ENCODE measurements around the gene PARD3.

Gene PARD3

DNA sequence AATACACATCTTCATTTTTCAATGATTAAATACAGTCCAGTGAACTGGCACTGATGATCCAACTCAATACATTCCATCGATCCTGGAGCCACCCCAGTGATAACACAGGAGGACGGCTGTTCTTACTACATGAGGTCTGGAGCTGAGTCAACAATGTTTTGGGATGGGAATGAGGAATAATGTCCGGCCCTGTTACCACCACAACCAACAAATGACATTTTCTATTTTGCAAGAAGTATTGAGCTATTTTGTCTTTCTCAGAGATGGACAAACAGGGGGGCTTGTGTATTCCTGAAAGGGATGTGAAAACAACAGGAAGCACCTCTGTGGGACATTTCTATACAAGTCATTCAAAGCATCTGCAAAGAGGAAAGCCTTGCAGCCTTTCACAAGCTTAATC lies 249.2 kb downstream of the PARD3 start:
- DNase-seq, result no peak

DNA sequence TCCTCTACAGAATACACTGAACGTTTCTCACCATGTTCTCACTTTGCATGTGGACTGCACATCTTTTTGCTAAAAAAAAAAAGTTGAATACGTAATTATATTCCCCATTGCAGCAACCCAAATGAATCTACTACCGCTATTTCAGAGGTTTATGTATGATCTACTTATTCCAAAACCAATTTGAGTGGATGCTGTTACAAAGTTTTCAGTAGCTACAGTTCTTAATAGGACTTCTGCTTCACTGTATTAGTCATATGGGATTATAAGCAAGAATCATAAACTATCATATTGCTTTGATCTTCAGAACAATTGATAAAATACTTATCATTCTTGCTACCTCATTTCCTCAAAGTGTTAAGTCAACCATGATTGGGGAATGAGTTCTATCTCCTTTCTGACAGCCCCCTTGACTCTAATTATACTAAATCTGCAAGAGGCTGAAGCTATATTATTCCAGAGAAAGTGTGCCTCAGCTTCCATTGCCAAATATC lies 257.0 kb downstream of the PARD3 start:
- DNase-seq, result no peak

DNA sequence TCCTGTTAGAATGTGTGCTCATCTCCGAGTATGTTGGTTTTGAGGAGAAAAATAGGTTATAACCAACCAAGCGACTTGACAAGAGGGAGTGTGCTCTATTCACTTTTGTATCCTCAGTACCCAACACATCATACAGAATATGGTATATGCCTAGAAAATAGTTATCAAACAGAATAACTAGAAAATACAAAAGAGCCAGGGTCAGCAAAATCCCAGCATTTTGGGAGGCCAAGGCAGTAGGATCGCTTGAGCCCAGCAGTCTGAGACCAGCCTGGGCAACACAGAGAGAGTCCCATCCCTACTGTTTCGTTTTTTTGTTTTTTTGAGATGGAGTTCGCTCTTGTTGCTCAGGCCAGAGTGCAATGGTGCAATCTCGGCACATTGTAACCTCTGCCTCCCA lies 257.9 kb downstream of the PARD3 start:
- no peak for DNase-seq

DNA sequence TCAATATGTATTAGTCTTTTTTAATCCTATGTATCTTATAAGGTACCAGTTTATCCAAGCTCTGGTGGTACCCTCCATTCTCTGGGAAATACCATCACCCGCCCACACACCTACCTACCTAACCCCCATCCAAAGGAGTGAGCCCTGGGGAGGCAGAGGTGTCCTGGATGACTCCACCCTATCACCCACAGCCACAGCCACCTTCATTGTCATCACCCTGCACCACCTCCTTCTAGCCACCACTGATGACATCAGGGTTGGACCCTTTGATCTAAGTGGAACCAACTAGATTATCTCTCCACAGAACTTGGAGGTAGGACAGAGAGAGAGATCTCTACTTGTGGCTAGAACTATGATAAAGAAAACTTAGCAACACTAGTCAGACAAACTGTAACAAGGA lies 259.4 kb downstream of the PARD3 start:
- no peak for DNase-seq

DNA sequence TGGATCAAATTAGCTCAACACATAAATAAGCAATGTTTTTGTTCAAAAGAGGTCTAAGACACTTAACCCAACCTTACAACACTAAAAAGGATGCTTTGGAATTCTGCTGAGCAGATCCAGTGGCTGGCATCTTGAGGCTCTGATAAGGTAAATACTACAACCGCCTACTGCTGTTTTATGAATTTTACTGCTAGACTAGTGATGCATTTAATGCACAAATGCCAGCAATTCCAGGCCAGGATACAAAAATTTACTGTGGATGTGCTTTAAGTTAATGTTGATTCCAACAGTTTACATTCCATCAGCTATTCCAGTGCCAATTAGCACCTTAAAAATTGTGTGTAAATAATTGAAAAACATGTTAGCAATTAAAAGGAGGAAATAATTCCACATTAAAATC lies 261.3 kb downstream of the PARD3 start:
- DNase-seq, result no peak

DNA sequence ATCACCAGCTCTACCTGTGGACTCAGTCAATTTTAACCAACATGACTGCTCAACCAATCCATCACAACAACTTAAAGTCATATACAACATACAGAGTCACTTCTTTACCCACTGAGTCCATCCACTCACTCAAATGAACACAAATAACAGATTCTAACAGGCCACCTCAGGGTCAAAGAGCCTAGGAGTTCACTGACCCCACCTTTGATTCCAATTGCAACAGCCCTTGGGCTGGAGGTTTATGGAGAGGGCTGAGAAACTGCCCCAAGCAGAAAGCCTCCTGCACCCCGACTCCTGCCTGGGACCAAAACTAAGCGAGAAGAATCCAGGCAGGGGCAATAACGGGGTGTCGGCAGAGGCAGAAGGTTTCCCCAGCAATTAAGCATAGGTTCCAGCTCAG lies 263.8 kb downstream of the PARD3 start:
- no peak for DNase-seq

DNA sequence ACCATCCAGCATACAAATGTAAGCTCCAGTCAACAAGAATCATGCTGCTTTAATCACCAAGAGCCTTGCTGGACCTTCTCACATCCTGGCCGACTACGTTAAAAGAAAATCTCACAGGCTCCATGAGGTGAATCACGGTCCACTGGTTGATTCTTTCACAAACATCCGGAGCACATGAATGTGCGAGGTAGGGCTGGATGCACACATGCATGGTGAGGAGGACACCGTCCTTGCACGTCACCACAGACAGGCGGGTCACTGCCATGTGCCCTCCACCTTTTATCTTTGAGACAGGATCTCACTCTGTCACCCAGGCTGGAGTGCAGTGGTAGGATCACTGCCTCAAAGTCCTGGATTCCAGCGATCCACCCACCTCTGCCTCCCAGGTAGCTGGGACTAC lies 265.1 kb downstream of the PARD3 start:
- no peak for DNase-seq

DNA sequence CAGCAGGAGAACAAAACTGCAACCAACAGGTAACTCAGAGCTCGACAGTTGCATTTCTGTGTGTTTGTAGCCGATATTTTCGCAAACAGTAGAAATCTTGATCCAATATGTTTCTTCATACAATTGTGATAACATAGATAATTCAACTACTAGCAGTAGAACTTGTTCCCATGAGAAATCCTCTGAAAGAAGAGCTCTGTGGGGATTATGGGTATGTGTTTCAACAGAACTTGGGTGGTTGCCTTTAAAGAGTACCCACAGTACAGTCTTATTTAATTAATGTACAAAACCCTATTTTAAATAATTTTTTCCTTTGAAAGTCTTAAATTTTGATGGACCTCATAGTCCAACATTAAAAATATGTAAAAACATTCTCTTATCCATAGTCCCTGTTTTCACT lies 266.1 kb downstream of the PARD3 start:
- DNase-seq, result no peak

DNA sequence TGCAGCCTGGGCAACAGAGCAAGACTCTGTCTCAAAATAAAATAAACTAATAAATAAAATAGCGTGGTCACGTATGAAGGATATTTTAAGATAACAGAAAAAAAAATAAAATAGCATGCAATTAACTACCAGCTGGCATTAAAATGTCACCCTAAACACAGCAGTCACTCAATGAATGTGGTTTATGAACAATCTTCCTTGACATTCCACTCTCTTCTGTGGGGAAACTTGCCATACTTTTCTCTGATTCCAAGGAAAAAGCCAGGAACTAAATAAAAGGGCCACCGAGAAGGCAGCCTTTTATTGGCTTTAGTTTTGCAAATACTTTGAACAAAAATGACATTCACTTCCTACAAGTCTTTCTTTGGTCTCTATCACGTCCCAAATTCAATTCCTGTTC lies 266.6 kb downstream of the PARD3 start:
- DNase-seq, result no peak

DNA sequence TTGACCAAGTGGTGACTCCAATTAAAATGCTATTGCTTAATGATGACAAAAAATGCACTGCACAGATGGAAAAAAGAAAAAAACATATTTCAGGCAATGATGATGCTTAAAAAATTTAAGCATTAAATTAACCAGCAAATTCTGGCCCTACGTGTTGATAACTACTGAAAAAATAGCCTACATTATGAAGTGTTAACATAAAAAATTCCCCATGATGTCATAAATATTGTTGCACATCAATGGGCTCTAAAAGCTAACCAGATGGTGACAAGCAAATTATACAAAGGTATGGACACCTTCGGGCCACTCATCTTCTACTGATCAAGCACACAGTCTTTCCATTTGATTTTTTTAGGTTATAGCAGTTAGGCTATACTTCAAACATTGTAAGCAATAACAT lies 267.4 kb downstream of the PARD3 start:
- DNase-seq, result no peak

DNA sequence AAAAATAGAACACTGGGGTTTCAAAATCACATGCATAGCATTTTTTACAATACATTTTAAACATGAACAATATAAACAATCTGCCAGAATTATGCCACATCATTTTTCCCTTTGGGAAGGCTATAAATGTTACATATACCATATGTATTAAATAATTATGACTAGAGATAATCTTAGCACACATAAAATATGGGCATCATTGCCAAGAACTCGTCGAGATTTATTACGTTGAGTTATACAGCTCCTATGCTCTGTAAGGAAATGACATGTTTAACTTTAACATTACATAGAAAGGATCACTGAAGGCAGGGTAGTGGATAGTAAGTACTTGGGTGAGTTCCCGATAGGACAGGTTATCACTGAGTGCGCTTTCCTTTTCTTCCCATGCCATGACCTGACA lies 267.8 kb downstream of the PARD3 start:
- no peak for DNase-seq

DNA sequence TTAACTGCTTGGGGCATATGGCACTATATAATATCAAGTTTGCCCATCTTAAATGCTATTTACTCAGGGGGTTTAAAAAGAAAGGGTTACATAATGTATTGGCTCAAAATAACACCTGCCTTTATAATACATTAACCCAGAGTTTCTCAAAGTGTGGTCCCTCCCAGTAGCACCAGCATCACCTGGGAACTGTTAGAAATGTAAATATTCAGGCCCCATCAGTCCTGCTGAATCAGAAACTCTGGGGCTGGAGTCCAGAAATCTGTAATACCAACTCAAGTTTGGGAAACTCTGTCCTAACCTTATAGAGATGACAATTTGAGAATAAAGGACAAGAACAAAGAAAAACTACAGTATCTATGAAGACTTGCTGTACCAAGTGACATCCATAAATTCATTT lies 270.7 kb downstream of the PARD3 start:
- no peak for DNase-seq

DNA sequence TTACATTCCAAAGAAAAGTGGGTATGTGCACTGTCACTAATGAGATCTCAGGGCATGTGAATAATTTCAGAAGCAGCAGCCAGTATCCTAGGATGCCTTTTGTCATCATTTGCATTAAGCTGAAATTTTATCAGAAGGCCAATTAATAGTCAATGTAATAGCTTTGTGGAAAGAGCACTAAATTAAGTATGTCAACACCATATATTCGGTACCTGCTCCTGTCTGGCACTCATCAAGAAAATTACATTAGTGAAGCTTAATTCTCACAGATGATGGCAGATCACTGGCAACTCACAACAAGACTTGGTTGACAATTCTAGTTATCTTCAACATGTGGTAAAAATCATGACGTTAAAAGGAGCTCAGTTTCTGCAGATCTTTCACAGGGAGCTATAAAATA lies 271.4 kb downstream of the PARD3 start:
- DNase-seq, result no peak

DNA sequence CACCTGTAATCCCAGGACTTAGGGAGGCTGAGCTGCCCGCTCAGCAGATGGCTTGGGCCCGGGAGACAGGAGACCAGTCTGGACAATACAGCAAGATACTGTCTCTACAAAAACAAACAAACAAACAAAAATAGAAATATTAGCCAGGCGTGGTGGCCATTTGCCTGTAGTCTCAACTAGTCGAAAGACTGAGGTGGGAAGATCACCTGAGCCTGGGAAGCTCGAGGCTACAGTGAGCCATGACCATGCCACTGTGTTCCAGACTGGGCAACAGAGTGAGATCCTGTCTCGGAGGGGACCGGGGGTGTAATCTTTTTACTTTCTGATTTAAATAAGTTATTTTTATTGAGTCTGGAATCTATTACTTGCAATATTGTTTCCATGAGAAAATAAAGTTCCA lies 274.6 kb downstream of the PARD3 start:
- DNase-seq, result no peak

DNA sequence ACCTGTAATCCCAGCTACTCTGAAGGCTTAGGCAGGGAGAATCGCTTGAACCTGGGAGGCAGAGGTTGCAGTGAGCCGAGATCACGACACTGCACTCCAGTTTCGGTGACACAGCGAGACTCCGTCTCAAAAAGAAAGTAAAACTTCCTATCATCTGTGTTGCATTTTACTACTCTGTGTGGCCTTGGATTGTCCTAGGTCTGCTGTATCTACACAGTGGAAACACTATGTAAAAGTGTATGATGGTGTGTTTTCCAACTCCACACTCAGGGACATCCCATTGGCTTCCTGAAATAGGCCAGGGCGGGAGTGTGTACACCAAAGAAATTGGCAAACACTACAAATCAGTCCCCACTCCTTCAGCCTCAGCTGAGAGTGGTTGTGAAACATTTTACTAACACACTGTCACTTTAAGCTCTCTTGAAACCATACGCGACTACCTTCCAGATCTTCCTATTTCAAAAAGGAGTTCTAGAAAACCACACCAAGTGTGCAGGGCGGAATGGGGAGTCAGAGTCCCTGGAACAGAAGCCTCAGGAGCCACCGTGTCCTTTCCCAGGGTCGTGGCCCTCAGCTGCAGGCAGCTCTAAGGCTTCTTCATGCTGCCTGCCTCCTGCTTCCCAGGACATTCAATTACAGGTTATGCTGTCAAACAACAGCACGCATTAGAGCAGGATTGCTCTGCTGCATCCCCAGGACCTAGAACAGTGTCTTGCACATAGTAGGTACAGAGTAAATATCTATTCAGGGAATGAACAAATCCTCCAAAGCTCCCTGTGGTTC lies 275.4 kb downstream of the PARD3 start:
- DNase-seq, result no peak

DNA sequence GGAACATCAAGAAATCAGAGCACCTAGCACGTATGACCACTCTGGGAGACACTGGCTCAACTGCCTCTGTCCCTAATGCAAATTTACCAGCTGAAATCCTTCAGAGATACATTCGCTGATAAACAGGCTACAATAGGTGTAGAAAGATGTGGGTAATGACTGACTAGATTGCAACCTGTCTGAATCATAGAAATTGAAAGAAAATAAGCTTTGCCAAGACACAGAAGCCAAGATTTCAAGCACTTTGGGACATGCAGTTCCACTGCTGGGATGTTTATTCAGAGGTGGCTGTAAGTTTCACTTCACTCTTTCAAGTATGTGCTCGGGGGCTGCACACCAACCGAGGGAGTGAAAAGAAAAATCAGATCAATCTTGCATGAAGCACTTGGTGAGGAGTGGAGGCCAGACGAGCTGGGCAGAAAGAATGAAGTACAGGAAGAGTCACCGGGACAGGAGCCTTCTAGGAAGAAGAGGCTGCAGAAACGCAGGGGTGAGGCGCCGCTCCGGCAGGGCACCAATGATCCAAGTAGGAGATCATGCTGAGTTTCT lies 276.7 kb downstream of the PARD3 start:
- no peak for DNase-seq

DNA sequence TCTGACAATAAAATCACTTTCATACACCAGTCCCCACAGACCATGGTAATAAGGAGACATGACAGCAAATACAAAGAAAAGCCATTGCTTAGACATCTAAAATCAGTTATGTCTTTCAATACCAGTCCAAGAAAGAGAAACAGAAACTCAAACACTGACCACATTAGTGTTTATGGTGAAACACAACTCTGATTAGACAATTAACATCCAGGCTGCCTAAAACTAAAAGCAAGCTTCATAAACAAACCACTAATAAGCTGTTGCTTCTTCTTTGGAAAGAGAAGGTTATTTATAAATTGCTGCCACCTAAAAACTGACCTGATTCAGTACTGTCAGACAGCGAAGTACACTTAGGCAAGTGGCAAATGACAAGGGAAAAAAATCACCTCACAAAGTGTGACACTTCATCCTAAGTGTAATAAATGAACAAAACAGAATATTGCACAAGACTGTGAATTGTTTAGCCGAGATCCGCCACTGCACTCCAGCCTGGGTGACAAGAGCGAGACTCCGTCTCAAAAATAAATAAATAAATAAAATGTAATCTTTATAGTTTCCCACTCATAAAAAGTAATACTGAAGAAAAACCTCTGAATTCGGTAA lies 277.4 kb downstream of the PARD3 start:
- DNase-seq, result no peak

DNA sequence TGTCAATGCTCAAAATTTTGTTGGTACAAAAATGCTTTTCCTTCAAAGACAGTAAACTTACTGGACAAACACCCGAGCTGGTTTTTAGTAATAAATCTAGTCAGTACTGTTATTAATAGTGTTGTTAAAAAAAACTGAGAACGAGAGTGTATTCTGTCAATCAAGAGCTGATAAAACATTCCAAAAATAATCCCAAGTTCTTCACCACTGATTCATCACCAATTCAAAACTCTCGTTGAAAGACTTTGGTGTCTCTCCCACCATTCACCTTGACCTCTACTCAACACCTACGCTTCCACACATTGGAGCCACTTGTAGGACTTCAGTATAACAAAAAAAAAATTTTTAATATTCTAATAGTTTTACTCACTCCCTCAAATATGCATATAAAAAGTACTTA lies 279.2 kb downstream of the PARD3 start:
- DNase-seq, result no peak

DNA sequence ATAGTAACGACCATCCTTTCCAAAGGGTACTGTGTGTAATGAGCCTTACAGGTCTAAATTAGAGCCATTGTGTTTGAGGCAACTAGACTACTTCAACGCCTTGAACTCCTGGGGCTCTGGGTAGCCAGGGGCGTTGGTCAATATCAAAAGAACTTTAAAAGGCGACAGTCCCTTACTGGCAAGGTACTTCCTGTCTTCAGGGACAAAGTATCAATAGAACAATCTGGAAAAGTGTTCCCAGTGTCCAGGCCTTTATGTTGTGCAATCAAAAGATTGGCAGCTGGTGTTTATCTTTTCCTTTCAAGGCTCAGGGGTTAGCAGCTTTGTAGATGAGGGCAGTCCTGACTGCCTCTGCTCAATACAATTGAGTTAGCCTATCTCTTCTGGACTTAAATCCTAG lies 284.3 kb downstream of the PARD3 start:
- no peak for DNase-seq

DNA sequence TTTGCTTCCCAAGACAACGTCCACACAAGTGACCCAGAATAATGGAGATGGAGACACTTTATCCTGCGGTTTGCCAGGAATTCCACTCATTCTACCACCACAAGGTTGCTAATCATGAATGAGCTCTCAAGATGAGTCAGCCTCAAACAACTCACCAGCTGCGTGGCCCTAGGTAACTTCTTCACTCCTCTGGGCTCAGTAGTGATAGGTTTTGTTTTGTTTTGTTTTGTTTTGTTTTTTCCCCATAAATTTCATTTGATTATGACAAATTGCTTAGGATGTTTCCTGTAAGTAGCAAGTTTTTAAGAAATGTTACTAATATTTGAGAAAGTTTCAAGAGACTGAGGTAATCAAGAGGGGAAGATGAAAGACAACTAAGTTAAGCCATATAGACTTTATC lies 286.8 kb downstream of the PARD3 start:
- no peak for DNase-seq

DNA sequence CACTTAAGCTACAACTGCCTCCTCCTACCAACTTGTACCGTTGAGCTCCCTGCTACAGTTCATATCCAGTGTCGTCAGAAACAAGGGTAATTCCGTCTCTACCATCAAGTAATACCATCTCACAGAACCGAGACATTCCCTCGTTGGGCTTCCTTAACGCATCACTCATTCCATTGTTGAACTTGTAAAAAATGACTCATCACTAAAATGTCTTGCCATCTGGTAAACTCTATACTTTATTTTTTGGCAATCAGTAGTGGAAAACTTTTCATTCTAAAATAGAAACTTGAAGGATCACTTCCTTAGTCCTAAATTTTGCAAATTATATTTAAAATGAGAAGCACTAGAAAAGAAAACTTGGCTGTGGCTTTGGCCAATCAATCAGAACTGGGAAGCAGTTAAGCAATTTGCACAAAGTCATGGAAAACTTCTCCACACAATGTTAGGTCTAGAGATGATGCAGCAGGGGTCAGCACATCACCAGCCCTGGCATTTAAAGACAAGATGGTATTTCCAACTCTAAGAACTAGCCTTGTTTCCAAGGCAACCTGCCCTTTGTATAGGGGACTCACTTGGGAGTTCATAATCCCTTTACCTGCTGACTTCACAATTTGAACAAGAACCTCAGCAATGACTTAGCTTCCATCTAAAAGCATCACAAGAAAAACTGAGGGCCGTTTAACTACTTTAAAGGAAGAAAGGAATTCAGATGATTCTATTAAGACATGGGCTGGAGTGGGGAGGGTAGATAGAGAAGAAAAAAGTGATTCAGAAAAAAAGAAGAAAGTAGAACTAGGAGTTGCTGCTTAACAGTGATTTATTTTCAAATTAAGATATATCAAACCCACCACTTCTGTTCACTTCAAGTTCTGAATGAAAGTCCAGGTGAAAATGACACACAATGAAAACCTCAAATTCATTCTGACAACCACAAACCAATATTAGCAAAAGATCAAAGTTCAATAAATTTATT lies 288.1 kb downstream of the PARD3 start:
- no peak for DNase-seq

DNA sequence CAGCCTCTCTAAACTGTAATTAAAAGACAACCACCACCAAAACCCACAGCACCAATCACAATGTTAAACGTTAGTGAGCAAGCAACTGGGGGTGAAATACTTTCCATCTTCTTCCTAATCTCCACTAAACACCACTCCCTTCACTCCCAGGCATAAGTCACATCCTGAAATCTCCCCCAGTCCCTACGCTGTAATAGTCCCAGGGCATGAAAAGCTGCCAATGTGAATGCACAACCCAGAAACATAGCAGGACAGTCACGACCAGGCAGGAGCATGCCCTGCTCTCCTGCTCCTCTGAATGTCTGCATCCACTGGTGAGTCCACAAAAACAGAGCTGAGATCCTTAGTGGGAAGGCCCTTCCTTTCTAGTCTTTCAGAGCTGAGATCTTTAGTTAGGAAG lies 288.9 kb downstream of the PARD3 start:
- no peak for DNase-seq

DNA sequence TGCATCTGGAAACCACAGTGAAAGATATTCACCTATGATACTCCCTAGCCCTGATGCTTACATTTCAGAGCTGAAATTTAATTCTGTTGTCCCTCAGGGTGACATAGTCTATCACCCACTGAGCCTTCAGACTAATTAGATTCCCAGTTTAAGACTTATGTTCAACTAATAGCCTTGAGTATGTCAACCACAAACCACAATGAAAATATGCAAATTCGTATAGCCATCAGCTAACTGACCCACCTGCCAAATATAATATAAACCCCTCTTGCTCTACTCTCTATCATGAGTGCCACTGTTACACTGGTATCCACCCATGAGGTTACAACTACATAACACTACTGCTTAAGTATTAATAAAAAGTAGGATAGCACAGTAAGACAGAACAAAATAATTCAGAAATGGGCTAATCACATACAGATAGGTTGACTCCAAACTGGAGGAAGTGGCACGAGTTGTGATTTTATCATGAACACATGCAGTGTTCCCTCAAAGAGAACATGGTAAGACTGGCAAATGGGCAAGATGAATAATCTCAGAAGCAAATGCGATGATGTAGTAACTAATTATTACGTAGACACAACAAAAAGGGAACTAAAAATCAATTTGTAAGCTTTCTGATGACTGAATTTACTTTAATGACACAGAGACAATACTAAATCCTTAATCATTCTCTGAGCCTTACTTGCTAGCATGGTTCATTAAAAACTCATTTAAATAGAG lies 290.6 kb downstream of the PARD3 start:
- no peak for DNase-seq

All from stimulated activated CD4-positive, alpha-beta T cell treated with anti-CD3 and anti-CD28 coated beads, Interleukin-12 subunit alpha, Interleukin-12 subunit beta, amount 100 ng/mL, for 4 hours (primary cell).